Measurements from ENCODE around the gene EFHD1. TPM values are rescaled to one million over a fixed set of nuclear protein-coding genes. Genes with fewer than 3 reads are reported as not detected.
"Not testable (repeated sequence)": the region's sequence is repeated elsewhere in the genome, so short reads cannot be mapped to it uniquely, and the experiment has no call there.

EFHD1 gene
- polyA plus RNA-seq, 3 donors = not detected

DNA sequence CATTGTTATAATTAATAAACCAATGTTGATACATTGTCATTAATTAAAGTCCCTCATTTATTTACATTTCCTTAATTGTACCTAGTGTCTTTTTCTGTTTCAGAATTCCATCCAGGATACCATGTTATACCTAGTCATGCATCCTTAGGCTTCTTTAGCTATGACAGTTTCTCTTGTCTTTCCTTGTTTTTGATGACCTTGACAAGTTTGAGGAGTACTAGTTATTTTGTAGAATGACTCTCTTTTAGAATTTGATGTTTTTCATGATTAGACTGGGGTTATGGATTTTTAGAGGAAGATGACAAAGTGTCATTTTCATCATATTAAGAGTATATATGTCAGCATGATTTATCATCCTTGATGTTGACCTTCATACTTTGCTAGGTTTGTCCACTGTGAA lies 80.1 kb downstream of the EFHD1 start:
- Histone ChIP-seq H3K9ac (ENCODE audit: insufficient read depth, low read length, poor library complexity, severe bottlenecking) (no peak overlapping the region), H2AFZ (ENCODE audit: insufficient read depth, low read depth, low read length, poor library complexity, severe bottlenecking) (no peak overlapping the region), H4K20me1 (ENCODE audit: insufficient read depth, low read length) (peaks cover 87% of the 10 kb centered on the region), H3K4me1 (ENCODE audit: control insufficient read depth in 1 of 2, insufficient read depth in 2 of 2, low read length in 2 of 2) (no peaks in the 10 kb centered on the region), H3K79me2 (ENCODE audit: insufficient read depth, low read length) (peaks cover 91% of the 10 kb centered on the region), H3K4me2 (replicated peaks; ENCODE audit: extremely low read depth, low read length, poor library complexity, severe bottlenecking) (no peak overlapping the region), H3K36me3 (replicated peaks in 1 of 2; ENCODE audit: control insufficient read depth in 1 of 2, insufficient read depth in 2 of 2, low read length in 2 of 2) (peaks cover 49 to 82% of the 10 kb centered on the region in 2 donors), H3K4me3 (replicated peaks in 1 of 3; ENCODE audit: low read depth in 2 of 3, low read length in 3 of 3) (no peak overlapping the region), H3K9me3 (replicated peaks in 1 of 2; ENCODE audit: control insufficient read depth in 1 of 2, insufficient read depth in 1 of 2, low read length in 2 of 2) (no peaks in the 10 kb centered on the region), H3K27ac (ENCODE audit: low read depth in 1 of 2, low read length in 2 of 2) (no peak overlapping the region), H3K27me3 (ENCODE audit: control insufficient read depth in 2 of 2, insufficient read depth in 2 of 2, low read length in 2 of 2) (no peaks in the 10 kb centered on the region)
- no peak for TF ChIP-seq CTCF (IDR thresholded peaks at IDR 0.05)
- Mint-ChIP-seq H3K27ac (peak overlapping the region in 2 of 7 donors; percentile 20 to 47), H3K27me3 (ENCODE audit: low read depth in 3 of 3) (peaks cover 0 to 2% (median 0%) of the 10 kb centered on the region in 3 donors), H3K4me3 (no peak overlapping the region), H3K36me3 (peaks cover 33 to 66% of the 10 kb centered on the region in 2 donors), H3K4me1 (peaks cover 2% of the 10 kb centered on the region), H3K9me3 (no peaks in the 10 kb centered on the region)
- DNase-seq = no peak
- intact Hi-C loops (cut with micrococcal nuclease) = no loop called here

DNA sequence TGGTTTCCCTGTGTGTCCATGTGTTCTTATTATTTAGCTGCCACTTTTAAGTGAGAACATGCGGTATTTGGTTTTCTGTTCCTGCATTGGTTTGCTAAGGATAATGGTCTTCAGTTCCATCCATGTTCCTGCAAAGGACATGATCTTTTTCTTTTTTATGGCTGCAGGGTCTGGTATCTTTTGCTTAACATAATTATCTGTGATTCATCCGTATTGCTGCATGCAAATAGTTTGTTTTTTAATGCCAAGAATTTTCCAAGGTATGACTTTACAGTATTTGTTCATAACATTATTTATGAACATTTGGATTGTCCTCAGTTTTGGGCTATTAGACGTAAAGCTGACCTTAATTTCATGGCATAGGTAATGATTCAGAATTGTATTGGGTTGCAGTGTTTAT lies 81.6 kb downstream of the EFHD1 start:
- Histone ChIP-seq H4K20me1 (ENCODE audit: insufficient read depth, low read length) (peaks cover 93% of the 10 kb centered on the region), H3K9ac (ENCODE audit: insufficient read depth, low read length, poor library complexity, severe bottlenecking) (no peak overlapping the region), H3K36me3 (replicated peaks in 1 of 2; ENCODE audit: control insufficient read depth in 1 of 2, insufficient read depth in 2 of 2, low read length in 2 of 2) (peaks cover 47 to 83% of the 10 kb centered on the region in 2 donors), H3K27ac (ENCODE audit: low read depth in 1 of 2, low read length in 2 of 2) (no peak overlapping the region), H2AFZ (ENCODE audit: insufficient read depth, low read depth, low read length, poor library complexity, severe bottlenecking) (no peak overlapping the region), H3K27me3 (ENCODE audit: control insufficient read depth in 2 of 2, insufficient read depth in 2 of 2, low read length in 2 of 2) (no peaks in the 10 kb centered on the region), H3K79me2 (ENCODE audit: insufficient read depth, low read length) (peaks cover 93% of the 10 kb centered on the region), H3K4me1 (ENCODE audit: control insufficient read depth in 1 of 2, insufficient read depth in 2 of 2, low read length in 2 of 2) (no peaks in the 10 kb centered on the region), H3K9me3 (replicated peaks in 1 of 2; ENCODE audit: control insufficient read depth in 1 of 2, insufficient read depth in 1 of 2, low read length in 2 of 2) (no peaks in the 10 kb centered on the region), H3K4me3 (replicated peaks in 1 of 3; ENCODE audit: low read depth in 2 of 3, low read length in 3 of 3) (no peak overlapping the region), H3K4me2 (replicated peaks; ENCODE audit: extremely low read depth, low read length, poor library complexity, severe bottlenecking) (no peak overlapping the region)
- Mint-ChIP-seq H3K4me3 (no peak overlapping the region), H3K27me3 (ENCODE audit: low read depth in 3 of 3) (peaks cover 0 to 2% (median 0%) of the 10 kb centered on the region in 3 donors), H3K36me3 (peaks cover 43 to 70% of the 10 kb centered on the region in 2 donors), H3K27ac (no peak overlapping the region), H3K4me1 (peaks cover 2% of the 10 kb centered on the region), H3K9me3 (peaks cover 0 to 3% (median 2%) of the 10 kb centered on the region in 7 donors)
- intact Hi-C loops (cut with micrococcal nuclease) = no loop called here
- no peak for TF ChIP-seq CTCF (IDR thresholded peaks at IDR 0.05)
- DNase-seq = no peak
- 100% methylated on average over 1 of the region's 3 CpGs for WGBS (ENCODE audit: insufficient coverage)

- H3K4me1 ChIP-seq (ENCODE audit: control insufficient read depth in 1 of 2, insufficient read depth in 2 of 2, low read length in 2 of 2); H3K4me3 ChIP-seq (replicated peaks in 1 of 3; ENCODE audit: low read depth in 2 of 3, low read length in 3 of 3); intact Hi-C loops (cut with micrococcal nuclease); H3K9ac ChIP-seq (ENCODE audit: insufficient read depth, low read length, poor library complexity, severe bottlenecking); H3K9me3 ChIP-seq (replicated peaks in 1 of 2; ENCODE audit: control insufficient read depth in 1 of 2, insufficient read depth in 1 of 2, low read length in 2 of 2); H3K4me2 ChIP-seq (replicated peaks; ENCODE audit: extremely low read depth, low read length, poor library complexity, severe bottlenecking); H3K9me3 Mint-ChIP-seq; H3K27ac ChIP-seq (ENCODE audit: low read depth in 1 of 2, low read length in 2 of 2); H3K27me3 Mint-ChIP-seq (ENCODE audit: low read depth in 3 of 3); DNase-seq; H2AFZ ChIP-seq (ENCODE audit: insufficient read depth, low read depth, low read length, poor library complexity, severe bottlenecking); H3K27me3 ChIP-seq (ENCODE audit: control insufficient read depth in 2 of 2, insufficient read depth in 2 of 2, low read length in 2 of 2); H3K4me3 Mint-ChIP-seq: not testable (repeated sequence)
- H3K36me3 ChIP-seq (replicated peaks in 1 of 2; ENCODE audit: control insufficient read depth in 1 of 2, insufficient read depth in 2 of 2, low read length in 2 of 2) = peaks cover 52 to 84% of the 10 kb centered on the region in 2 donors
- H4K20me1 ChIP-seq (ENCODE audit: insufficient read depth, low read length) = peaks cover 83% of the 10 kb centered on the region
- peaks cover 10% of the 10 kb centered on the region for H3K4me1 Mint-ChIP-seq
- H3K36me3 Mint-ChIP-seq = peaks cover 53 to 75% of the 10 kb centered on the region in 2 donors
- H3K27ac Mint-ChIP-seq = peak overlapping the region in 2 of 7 donors; percentile 11 to 39
- H3K79me2 ChIP-seq (ENCODE audit: insufficient read depth, low read length) = peaks cover 85% of the 10 kb centered on the region
These were observed 86.7 kb downstream of the EFHD1 start for GRCh38 chr2:232720056-232720455.
